Stomach (tissue), 4 donors: ENCODE data around the gene CBLB.

Experiments used
- POLR2AphosphoS5 ChIP-seq, 3 donors: sonication (generic); formaldehyde crosslinking; IDR thresholded peaks; one replicate each; pipeline ENCODE4 v1.6.1; 2016; ENCODE audit warnings: antibody characterized with exemption in 3 of 3
- TF ChIP-seq, protein P1 (sequence below), 7 experiments: fragments of 450-650 bp in 4 of 7; fragments of 200-600 bp in 3 of 7; sonication (generic) in 3 of 7; IDR thresholded peaks; one replicate each; pipeline ENCODE4 v1.5.1; 2016 to 2019; ENCODE audit warnings: antibody characterized with exemption in 7 of 7, control low read depth in 2 of 7, mild to moderate bottlenecking in 1 of 7

DNA sequence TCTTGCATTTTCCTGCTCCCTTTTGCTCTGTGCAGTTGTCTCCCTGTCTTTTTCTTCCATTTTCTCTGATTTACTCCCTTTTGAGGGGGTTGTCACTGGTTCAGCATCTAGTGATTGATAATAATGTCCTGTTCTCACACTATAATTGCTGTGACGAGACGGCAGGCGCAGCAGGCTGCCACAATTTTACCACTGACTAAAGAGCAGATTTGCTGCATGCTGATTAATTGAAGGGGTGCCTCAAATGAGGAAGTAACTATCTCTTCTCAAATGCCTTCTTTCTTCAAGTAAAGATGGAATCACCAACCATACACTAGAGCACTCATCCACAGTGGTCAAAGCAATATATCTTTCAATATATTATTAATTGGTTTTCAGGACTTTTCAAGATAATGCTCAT is 219.3 kb downstream of the CBLB start:
- TF ChIP-seq, protein P1, sequence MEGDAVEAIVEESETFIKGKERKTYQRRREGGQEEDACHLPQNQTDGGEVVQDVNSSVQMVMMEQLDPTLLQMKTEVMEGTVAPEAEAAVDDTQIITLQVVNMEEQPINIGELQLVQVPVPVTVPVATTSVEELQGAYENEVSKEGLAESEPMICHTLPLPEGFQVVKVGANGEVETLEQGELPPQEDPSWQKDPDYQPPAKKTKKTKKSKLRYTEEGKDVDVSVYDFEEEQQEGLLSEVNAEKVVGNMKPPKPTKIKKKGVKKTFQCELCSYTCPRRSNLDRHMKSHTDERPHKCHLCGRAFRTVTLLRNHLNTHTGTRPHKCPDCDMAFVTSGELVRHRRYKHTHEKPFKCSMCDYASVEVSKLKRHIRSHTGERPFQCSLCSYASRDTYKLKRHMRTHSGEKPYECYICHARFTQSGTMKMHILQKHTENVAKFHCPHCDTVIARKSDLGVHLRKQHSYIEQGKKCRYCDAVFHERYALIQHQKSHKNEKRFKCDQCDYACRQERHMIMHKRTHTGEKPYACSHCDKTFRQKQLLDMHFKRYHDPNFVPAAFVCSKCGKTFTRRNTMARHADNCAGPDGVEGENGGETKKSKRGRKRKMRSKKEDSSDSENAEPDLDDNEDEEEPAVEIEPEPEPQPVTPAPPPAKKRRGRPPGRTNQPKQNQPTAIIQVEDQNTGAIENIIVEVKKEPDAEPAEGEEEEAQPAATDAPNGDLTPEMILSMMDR (IDR thresholded peaks at IDR 0.05) = no peak
- no peak for TF ChIP-seq POLR2AphosphoS5 (IDR thresholded peaks at IDR 0.05)
